Colon (tissue), 2 donors: ENCODE data around the gene GAS6.

Experiments
- FAIRE-seq: peaks from 2 replicates; lab custom pipeline; 2012; peaks lifted over from hg19 to GRCh38; lab: Jason Lieb, UNC
- donor health status: control.
- donor health status: control.

Gene GAS6

GRCh38 chr13:113887700-113888201 is 23.9 kb upstream of the GAS6 start:
- FAIRE-seq: no peak

GRCh38 chr13:113886561-113887112 is 22.8 kb upstream of the GAS6 start:
- FAIRE-seq: no peak

GRCh38 chr13:113884821-113885220 is 20.9 kb upstream of the GAS6 start:
- FAIRE-seq: no peak

- no peak for FAIRE-seq
These were observed 20.3 kb upstream of the GAS6 start for GRCh38 chr13:113883921-113884804.

- FAIRE-seq: no peak
These were observed 19.5 kb upstream of the GAS6 start for GRCh38 chr13:113883314-113883811.

- no peak for FAIRE-seq
These were observed 18.8 kb upstream of the GAS6 start for GRCh38 chr13:113882716-113883115.

GRCh38 chr13:113882267-113882630 is 18.4 kb upstream of the GAS6 start:
- no peak for FAIRE-seq

- FAIRE-seq: no peak
These were observed 17.9 kb upstream of the GAS6 start for GRCh38 chr13:113881614-113882266.

GRCh38 chr13:113880651-113881611 is 17.1 kb upstream of the GAS6 start:
- FAIRE-seq: no peak

- no peak for FAIRE-seq
These were observed 15.9 kb upstream of the GAS6 start for GRCh38 chr13:113879494-113880360.

GRCh38 chr13:113879017-113879416 is 15.1 kb upstream of the GAS6 start:
- no peak for FAIRE-seq

- FAIRE-seq: no peak
These were observed 13.5 kb upstream of the GAS6 start for GRCh38 chr13:113877149-113877990.

- no peak for FAIRE-seq
These were observed 12.7 kb upstream of the GAS6 start for GRCh38 chr13:113876346-113877148.

GRCh38 chr13:113875837-113876281 is 12.0 kb upstream of the GAS6 start:
- FAIRE-seq: no peak

- FAIRE-seq: no peak
These were observed 11.5 kb upstream of the GAS6 start for GRCh38 chr13:113875429-113875815.

- FAIRE-seq: no peak
These were observed 10.9 kb upstream of the GAS6 start for GRCh38 chr13:113874579-113875428.

- FAIRE-seq: no peak
These were observed 10.3 kb upstream of the GAS6 start for GRCh38 chr13:113874177-113874576.

GRCh38 chr13:113869263-113869662 is 5.4 kb upstream of the GAS6 start:
- no peak for FAIRE-seq
